ENCODE data around the gene NTSR1. TPM values are rescaled to one million over a fixed set of nuclear protein-coding genes. Genes with fewer than 3 reads are reported as not detected.
A peak's percentile ranks its signal among the peaks of the same experiment; 100 is the strongest.

Gene NTSR1
- total and polyA plus RNA-seq, 2 of the 13 experiments (the other 11 are each of a cell fraction or from before 2014, with no cell fraction given), result 0.09 to 0.12 TPM

DNA sequence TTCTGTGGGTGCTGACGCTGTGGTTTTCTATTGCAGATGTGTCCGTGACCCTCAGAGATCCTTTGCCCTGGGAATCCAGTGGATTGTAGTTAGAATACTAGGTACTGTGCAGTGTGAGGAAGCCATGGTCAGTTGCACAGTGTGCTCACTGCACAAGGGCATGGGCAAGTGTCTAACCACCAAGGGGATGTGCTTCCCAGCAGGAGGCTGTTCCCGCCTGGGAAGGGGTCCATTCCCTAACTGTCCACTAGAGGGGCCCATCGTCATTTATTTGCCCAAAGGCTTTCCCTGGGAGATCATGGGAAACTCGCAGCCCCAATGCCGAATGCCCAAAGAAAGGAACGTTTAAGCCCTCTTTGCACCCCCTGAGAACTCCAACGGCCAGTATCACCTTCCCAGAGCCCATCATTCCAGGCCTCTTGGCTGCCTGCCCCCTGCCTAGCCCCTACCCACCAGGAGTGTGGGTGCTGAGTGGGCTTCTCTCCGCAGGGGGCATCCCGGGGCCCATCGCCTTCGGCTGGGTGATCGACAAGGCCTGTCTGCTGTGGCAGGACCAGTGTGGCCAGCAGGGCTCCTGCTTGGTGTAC, 40.1 kb upstream of the NTSR1 start (continued):
- TF ChIP-seq SMARCC2 (IDR thresholded peaks at IDR 0.05) (no peak), HIVEP1 (CRISPR knock-in tag; IDR thresholded peaks at IDR 0.05) (peak; percentile 35; the same call in 1 of the 2 replicates), SP1 (IDR thresholded peaks at IDR 0.05) (no peak), SP1 (CRISPR knock-in tag; IDR thresholded peaks at IDR 0.05) (peak; percentile 63), HOXA5 (CRISPR knock-in tag; IDR thresholded peaks at IDR 0.05) (peak; percentile 76), ZNF652 (CRISPR knock-in tag; IDR thresholded peaks at IDR 0.05; ENCODE audit: borderline replicate concordance, low read depth) (no peak), SMAD1 (CRISPR knock-in tag; IDR thresholded peaks at IDR 0.05; ENCODE audit: borderline replicate concordance, low read depth) (0 out of 2 replicates have a peak, but pooled peaks have one; percentile 17), ZNF567 (CRISPR knock-in tag; IDR thresholded peaks at IDR 0.05; ENCODE audit: borderline replicate concordance) (peak; percentile 90; the same call in 1 of the 2 replicates), MIER2 (CRISPR knock-in tag; IDR thresholded peaks at IDR 0.05) (peak; percentile 44; the same call in 1 of the 2 replicates), SP5 (CRISPR knock-in tag; IDR thresholded peaks at IDR 0.05; ENCODE audit: borderline replicate concordance, low read depth) (0 out of 2 replicates have a peak, but pooled peaks have one; percentile 30), RAD21 (CRISPR knock-in tag; IDR thresholded peaks at IDR 0.05) (peak; percentile 93), RBM39 (IDR thresholded peaks at IDR 0.05; ENCODE audit: low read depth, low read length, poor library complexity, severe bottlenecking) (peak; percentile 12), ATF1 (CRISPR knock-in tag; IDR thresholded peaks at IDR 0.05) (no peak), YEATS2 (CRISPR knock-in tag; IDR thresholded peaks at IDR 0.05; ENCODE audit: borderline replicate concordance) (0 out of 2 replicates have a peak, but pooled peaks have one; percentile 14), HMGA1 (CRISPR knock-in tag; conservative IDR thresholded peaks at IDR 0.05) (no peak), SMAD3 (CRISPR knock-in tag; IDR thresholded peaks at IDR 0.05) (peak; percentile 76; the same call in 1 of the 2 replicates), ZNF343 (CRISPR knock-in tag; IDR thresholded peaks at IDR 0.05) (no peak), ZSCAN22 (CRISPR knock-in tag; IDR thresholded peaks at IDR 0.05) (no peak)
- TF ChIP-seq, protein P1, sequence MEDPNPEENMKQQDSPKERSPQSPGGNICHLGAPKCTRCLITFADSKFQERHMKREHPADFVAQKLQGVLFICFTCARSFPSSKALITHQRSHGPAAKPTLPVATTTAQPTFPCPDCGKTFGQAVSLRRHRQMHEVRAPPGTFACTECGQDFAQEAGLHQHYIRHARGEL (CRISPR knock-in tag; IDR thresholded peaks at IDR 0.05), result 0 out of 2 replicates have a peak, but pooled peaks have one; percentile 85
- TF ChIP-seq, protein P2, sequence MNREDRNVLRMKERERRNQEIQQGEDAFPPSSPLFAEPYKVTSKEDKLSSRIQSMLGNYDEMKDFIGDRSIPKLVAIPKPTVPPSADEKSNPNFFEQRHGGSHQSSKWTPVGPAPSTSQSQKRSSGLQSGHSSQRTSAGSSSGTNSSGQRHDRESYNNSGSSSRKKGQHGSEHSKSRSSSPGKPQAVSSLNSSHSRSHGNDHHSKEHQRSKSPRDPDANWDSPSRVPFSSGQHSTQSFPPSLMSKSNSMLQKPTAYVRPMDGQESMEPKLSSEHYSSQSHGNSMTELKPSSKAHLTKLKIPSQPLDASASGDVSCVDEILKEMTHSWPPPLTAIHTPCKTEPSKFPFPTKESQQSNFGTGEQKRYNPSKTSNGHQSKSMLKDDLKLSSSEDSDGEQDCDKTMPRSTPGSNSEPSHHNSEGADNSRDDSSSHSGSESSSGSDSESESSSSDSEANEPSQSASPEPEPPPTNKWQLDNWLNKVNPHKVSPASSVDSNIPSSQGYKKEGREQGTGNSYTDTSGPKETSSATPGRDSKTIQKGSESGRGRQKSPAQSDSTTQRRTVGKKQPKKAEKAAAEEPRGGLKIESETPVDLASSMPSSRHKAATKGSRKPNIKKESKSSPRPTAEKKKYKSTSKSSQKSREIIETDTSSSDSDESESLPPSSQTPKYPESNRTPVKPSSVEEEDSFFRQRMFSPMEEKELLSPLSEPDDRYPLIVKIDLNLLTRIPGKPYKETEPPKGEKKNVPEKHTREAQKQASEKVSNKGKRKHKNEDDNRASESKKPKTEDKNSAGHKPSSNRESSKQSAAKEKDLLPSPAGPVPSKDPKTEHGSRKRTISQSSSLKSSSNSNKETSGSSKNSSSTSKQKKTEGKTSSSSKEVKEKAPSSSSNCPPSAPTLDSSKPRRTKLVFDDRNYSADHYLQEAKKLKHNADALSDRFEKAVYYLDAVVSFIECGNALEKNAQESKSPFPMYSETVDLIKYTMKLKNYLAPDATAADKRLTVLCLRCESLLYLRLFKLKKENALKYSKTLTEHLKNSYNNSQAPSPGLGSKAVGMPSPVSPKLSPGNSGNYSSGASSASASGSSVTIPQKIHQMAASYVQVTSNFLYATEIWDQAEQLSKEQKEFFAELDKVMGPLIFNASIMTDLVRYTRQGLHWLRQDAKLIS (CRISPR knock-in tag; IDR thresholded peaks at IDR 0.05), result no peak
- TF ChIP-seq, protein P3, sequence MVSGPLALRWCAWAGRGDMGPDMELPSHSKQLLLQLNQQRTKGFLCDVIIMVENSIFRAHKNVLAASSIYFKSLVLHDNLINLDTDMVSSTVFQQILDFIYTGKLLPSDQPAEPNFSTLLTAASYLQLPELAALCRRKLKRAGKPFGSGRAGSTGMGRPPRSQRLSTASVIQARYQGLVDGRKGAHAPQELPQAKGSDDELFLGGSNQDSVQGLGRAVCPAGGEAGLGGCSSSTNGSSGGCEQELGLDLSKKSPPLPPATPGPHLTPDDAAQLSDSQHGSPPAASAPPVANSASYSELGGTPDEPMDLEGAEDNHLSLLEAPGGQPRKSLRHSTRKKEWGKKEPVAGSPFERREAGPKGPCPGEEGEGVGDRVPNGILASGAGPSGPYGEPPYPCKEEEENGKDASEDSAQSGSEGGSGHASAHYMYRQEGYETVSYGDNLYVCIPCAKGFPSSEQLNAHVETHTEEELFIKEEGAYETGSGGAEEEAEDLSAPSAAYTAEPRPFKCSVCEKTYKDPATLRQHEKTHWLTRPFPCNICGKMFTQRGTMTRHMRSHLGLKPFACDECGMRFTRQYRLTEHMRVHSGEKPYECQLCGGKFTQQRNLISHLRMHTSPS (CRISPR knock-in tag; IDR thresholded peaks at IDR 0.05; ENCODE audit: low read depth), result 0 out of 2 replicates have a peak, but pooled peaks have one; percentile 58
- TF ChIP-seq, protein P4, sequence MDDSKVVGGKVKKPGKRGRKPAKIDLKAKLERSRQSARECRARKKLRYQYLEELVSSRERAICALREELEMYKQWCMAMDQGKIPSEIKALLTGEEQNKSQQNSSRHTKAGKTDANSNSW (CRISPR knock-in tag; IDR thresholded peaks at IDR 0.05; ENCODE audit: borderline replicate concordance), result no peak; the same call in 1 of the 2 replicates
